GM12878 (cell line): ENCODE data around the gene MX1. TPM values are rescaled to one million over a fixed set of nuclear protein-coding genes. Genes with fewer than 3 reads are reported as not detected.

Experiments
- ATAC-seq: fragments of 200-7000 bp; cut with Tn5 transposase; 3 replicates; pipeline ENCODE4 v1.9.1; 2020; ENCODE audit warnings: mild to moderate bottlenecking, moderate library complexity
- BruUV-seq: library from RNA; stranded (reverse); fragments of 400-500 nt; replicated peaks from 2 replicates; lab custom pipeline; 2021; lab: Mats Ljungman, UMichigan
- CTCF ChIA-PET: fragments of 300-600 bp; sonication (Branson Sonifier 250); formaldehyde crosslinking; extraction: SDS; loops from one replicate; lab custom pipeline; 2021; ENCODE audit warnings: inconsistent platforms; lab: Yijun Ruan, JAX
- POLR2A ChIA-PET: fragments of 350-600 bp; formaldehyde crosslinking; extraction: SDS; loops from one replicate; lab custom pipeline; 2021; ENCODE audit warnings: inconsistent platforms; lab: Charles Lee
- RAD21 ChIA-PET: fragments of 300-600 bp; sonication (Branson Sonifier 250); formaldehyde crosslinking; loops from one replicate; lab custom pipeline; 2023; ENCODE audit warnings: antibody characterized with exemption; ENCODE audit not compliant: unreplicated experiment; lab: Charles Lee
- SMC1A ChIA-PET: fragments of 300-600 bp; sonication (Branson Sonifier 250); formaldehyde crosslinking; loops from one replicate; lab custom pipeline; 2023; ENCODE audit not compliant: unreplicated experiment, uncharacterized antibody; lab: Charles Lee
- DNase-seq: peaks from one replicate; pipeline ENCODE4 v3.0.0-alpha.2; 2011; ENCODE audit warnings: low read depth, low spot score
- FAIRE-seq: peaks from 3 replicates; lab custom pipeline; 2011; peaks lifted over from hg19 to GRCh38; lab: Jason Lieb, UNC
- H2AFZ ChIP-seq: 2 replicates; pipeline ENCODE4 v1.6.0; 2011; ENCODE audit warnings: low read depth, low read length, control low read depth; ENCODE audit not compliant: control insufficient read depth
- H3K27ac ChIP-seq: 2 replicates; pipeline ENCODE4 v1.5.1; 2011; ENCODE audit warnings: control low read depth; ENCODE audit not compliant: control insufficient read depth, insufficient read depth
- H3K27me3 ChIP-seq, 2 experiments: replicated peaks in 1 of 2; 2 replicates each; pipeline versions ENCODE4 v1.6.0 to v1.6.1; 2011; ENCODE audit warnings: low read length in 1 of 2; ENCODE audit not compliant: control insufficient read depth in 2 of 2, insufficient read depth in 2 of 2
- H3K36me3 ChIP-seq, 2 experiments: 2 replicates each; pipeline ENCODE4 v1.5.1; 2011; ENCODE audit warnings: low read length in 1 of 2; ENCODE audit not compliant: control insufficient read depth in 2 of 2, insufficient read depth in 2 of 2
- H3K4me1 ChIP-seq: 2 replicates; pipeline ENCODE4 v1.6.1; 2011; ENCODE audit warnings: mild to moderate bottlenecking, low read length, moderate library complexity, mixed read lengths; ENCODE audit not compliant: control insufficient read depth, insufficient read depth
- H3K4me2 ChIP-seq: 2 replicates; pipeline ENCODE4 v1.6.0; 2011; ENCODE audit warnings: control low read depth; ENCODE audit not compliant: control insufficient read depth, insufficient read depth
- H3K4me3 ChIP-seq: fragments of 200-600 bp; sonication (generic); 2 replicates; pipeline ENCODE4 v1.5.1; 2016
- H3K79me2 ChIP-seq: 2 replicates; pipeline ENCODE4 v1.6.0; 2011; ENCODE audit warnings: low read length; ENCODE audit not compliant: control insufficient read depth, insufficient read depth
- H3K9ac ChIP-seq: 2 replicates; pipeline ENCODE4 v1.8.0; 2011; ENCODE audit warnings: low read length, control low read depth, mixed read lengths; ENCODE audit not compliant: control insufficient read depth, insufficient read depth
- H3K9me3 ChIP-seq: replicated peaks from 3 replicates; pipeline ENCODE4 v1.5.1; 2011; ENCODE audit warnings: mild to moderate bottlenecking, low read length; ENCODE audit not compliant: control insufficient read depth, insufficient read depth
- H4K20me1 ChIP-seq: 2 replicates; pipeline ENCODE4 v1.6.0; 2011; ENCODE audit not compliant: control insufficient read depth, insufficient read depth
- CEBPB ChIP-seq, 2 experiments: fragments of 150-350 bp in 1 of 2; IDR thresholded peaks; 2 replicates each; pipeline ENCODE4 v1.6.1; 2012 to 2014; ENCODE audit warnings: low read depth in 2 of 2, low read length in 2 of 2, borderline replicate concordance in 1 of 2, inconsistent platforms in 1 of 2
- DPF2 ChIP-seq: fragments of 450-650 bp; IDR thresholded peaks from 2 replicates; pipeline ENCODE4 v1.6.1; 2017; ENCODE audit warnings: mild to moderate bottlenecking
- ESRRA ChIP-seq: IDR thresholded peaks from 2 replicates; pipeline ENCODE4 v1.6.1; 2012; ENCODE audit warnings: mild to moderate bottlenecking, low read length, improper control_type of control experiment
- HDGF ChIP-seq: fragments of 450-650 bp; IDR thresholded peaks from 2 replicates; pipeline ENCODE4 v1.6.1; 2016; ENCODE audit warnings: antibody characterized with exemption
- IKZF1 ChIP-seq: fragments of 450-650 bp; conservative IDR thresholded peaks from 2 replicates; pipeline ENCODE4 v1.6.1; 2017; ENCODE audit warnings: antibody characterized with exemption, mild to moderate bottlenecking
- POLR2A ChIP-seq: IDR thresholded peaks from 2 replicates; pipeline ENCODE4 v1.6.1; 2011; ENCODE audit warnings: low read depth, mild to moderate bottlenecking, low read length
- POLR2AphosphoS2 ChIP-seq: IDR thresholded peaks from 2 replicates; pipeline ENCODE4 v1.6.1; 2011; ENCODE audit warnings: low read depth, mild to moderate bottlenecking, low read length, improper control_type of control experiment, moderate library complexity
- POLR2AphosphoS5 ChIP-seq: IDR thresholded peaks from 2 replicates; pipeline ENCODE4 v1.6.1; 2011; ENCODE audit warnings: mild to moderate bottlenecking, low read length, inconsistent platforms
- RBBP5 ChIP-seq: fragments of 200-600 bp; sonication (generic); conservative IDR thresholded peaks from 2 replicates; pipeline ENCODE4 v1.6.1; 2016
- SMAD1 ChIP-seq: fragments of 450-650 bp; IDR thresholded peaks from 2 replicates; pipeline ENCODE4 v1.6.1; 2018; ENCODE audit warnings: mild to moderate bottlenecking, low read depth; ENCODE audit not compliant: partially characterized antibody
- ZNF384 ChIP-seq: IDR thresholded peaks from 2 replicates; pipeline ENCODE4 v1.6.1; 2012; ENCODE audit warnings: low read depth, mild to moderate bottlenecking, low read length, improper control_type of control experiment, borderline replicate concordance
- ZNF622 ChIP-seq: fragments of 450-650 bp; IDR thresholded peaks from 2 replicates; pipeline ENCODE4 v1.6.1; 2017; ENCODE audit warnings: mild to moderate bottlenecking, inconsistent platforms
- WGBS: methylation state at CpG from one replicate; pipeline ENCODE4 v1.1.6; 2016; ENCODE audit warnings: low lambda C conversion rate; ENCODE audit not compliant: insufficient replicate concordance, insufficient coverage; ENCODE audit errors: missing lambda C conversion rate; 5-methylcytosine and 5-hydroxymethylcytosine counted together
- in situ Hi-C: fragments of 300-500 bp; cut with MboI; formaldehyde crosslinking; loops from 9 replicates; pipeline ENCODE4 v1.14.3; 2018; ENCODE audit warnings: mixed read lengths
- intact Hi-C: fragments of 100-400 bp; cut with micrococcal nuclease; formaldehyde crosslinking; loops from one replicate; pipeline ENCODE4 v1.14.2; 2022; ENCODE audit not compliant: unreplicated experiment
- polyA plus RNA-seq, 11 experiments: library from polyadenylated mRNA; depleted of rRNA in 4 of 11; unstranded in 6 of 11; stranded (reverse) in 5 of 11; fragments of >200 nt; fragmentation: Nextera tagmentation in 4 of 11; fragmentation: Illumina TruSeq in 1 of 11; extraction: Ambion mirVana in 4 of 11; extraction: Trizol in 1 of 11; gene quantifications; 1 replicate in 1 of 11; 2 replicates in 10 of 11; pipeline versions ENCODE4 v1.2.1 to v1.2.3, GENCODE V29; 2011 to 2016; ENCODE audit warnings: inconsistent platforms in 2 of 11, missing spikeins in 2 of 11, low read depth in 1 of 11
- total RNA-seq, 4 experiments: library from RNA; depleted of rRNA in 3 of 4; stranded (reverse); fragments of >200 nt in 3 of 4; fragmentation: Illumina TruSeq in 1 of 4; extraction: Trizol in 1 of 4; gene quantifications; 2 replicates each; pipeline versions ENCODE4 v1.2.1 to v1.2.3, GENCODE V29; 2013 to 2021
- TF ChIP-seq, protein P1 (sequence below): IDR thresholded peaks from 2 replicates; pipeline ENCODE4 v1.6.1; 2012; ENCODE audit warnings: low read depth, low read length, improper control_type of control experiment
- TF ChIP-seq, protein P2 (sequence below): IDR thresholded peaks from 2 replicates; pipeline ENCODE4 v1.6.1; 2012; ENCODE audit warnings: low read depth, low read length, improper control_type of control experiment

The MX1 gene
- total and polyA plus RNA-seq, 10 of the 15 experiments (the other 5 are each of a cell fraction or from before 2014, with no cell fraction given), result 75.9 to 385 (median 302) TPM

DNA sequence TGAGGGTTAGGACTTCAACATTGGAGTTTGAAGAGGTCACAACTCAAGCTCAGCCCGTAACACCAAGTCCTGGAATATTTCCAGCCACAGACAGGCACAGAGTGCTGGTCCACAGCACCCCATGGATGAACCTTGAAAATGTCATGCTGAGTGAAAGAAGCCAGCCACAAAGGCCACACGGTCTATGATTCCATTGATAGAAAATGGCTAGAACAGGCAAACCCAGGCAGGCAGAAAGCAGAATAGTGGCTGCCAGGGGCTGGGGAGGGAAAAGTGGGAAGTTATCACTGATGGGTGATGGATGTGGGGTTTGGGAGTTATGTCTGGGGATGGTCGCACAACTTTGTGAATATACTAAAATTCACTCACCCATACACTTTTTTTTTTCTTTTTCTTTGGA, 21.3 kb downstream of the MX1 start:
- ChIA-PET RAD21 (no interaction called here), POLR2A (no interaction called here), CTCF (no interaction called here)
- ATAC-seq (no peak), FAIRE-seq (no peak)
- H3K27me3 ChIP-seq, result no peaks in the 10 kb centered on the region
- H3K9me3 ChIP-seq, result no peaks in the 10 kb centered on the region
- H3K79me2 ChIP-seq, result no peaks in the 10 kb centered on the region; the same call in none of the 2 replicates
- no peak overlapping the region for H3K27ac ChIP-seq
- no TSS peak for BruUV-seq
- no peak overlapping the region for H2AFZ ChIP-seq
- H3K9ac ChIP-seq, result no peak overlapping the region
- no peak overlapping the region for H3K4me2 ChIP-seq
- no peak overlapping the region for H3K4me3 ChIP-seq
- H3K36me3 ChIP-seq, result peaks cover 24 to 71% of the 10 kb centered on the region in 2 experiments
- no peaks in the 10 kb centered on the region for H3K4me1 ChIP-seq
- TF ChIP-seq SMAD1 (no peak), POLR2A (peak; percentile 53), ESRRA (no peak), POLR2AphosphoS5 (peak; percentile 78), DPF2 (no peak), RBBP5 (no peak)
- TF ChIP-seq, protein P1, sequence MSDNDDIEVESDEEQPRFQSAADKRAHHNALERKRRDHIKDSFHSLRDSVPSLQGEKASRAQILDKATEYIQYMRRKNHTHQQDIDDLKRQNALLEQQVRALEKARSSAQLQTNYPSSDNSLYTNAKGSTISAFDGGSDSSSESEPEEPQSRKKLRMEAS, result no peak
- TF ChIP-seq, all 136 proteins: peak for 2
- H4K20me1 ChIP-seq, result no peaks in the 10 kb centered on the region; the same call in 1 of the 2 replicates
- DNase-seq, result no peak
- SMC1A ChIA-PET, result interaction anchor here (1.5 kb wide), 1 partner anchor 16 kb away, joined by 3 read pairs; no protein-coding TSS in a partner anchor
- intact Hi-C loops (no loop called here), in situ Hi-C loops (no loop called here)
- 88% methylated on average over 3 of the region's 3 CpGs for WGBS

DNA sequence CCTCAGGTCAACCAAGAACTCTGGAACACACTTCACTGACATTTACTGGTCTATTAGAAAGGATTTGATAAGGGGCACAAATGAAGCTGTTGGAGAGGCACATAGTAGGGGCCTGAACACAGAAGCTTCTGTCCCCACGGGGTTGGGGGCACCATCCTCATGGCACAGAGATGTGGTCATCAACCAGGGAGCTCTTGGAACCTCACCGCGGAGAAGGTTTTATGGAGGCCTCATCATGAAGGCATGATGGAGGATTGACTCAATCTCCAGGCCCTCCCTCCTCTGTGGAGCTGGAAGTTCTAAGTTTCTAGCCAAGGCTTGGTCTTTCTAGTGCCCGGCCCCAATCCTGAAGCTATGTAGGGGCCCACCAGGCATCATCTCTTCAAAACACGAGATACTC, 23.6 kb downstream of the MX1 start:
- WGBS, result 76% methylated on average over 5 of the region's 5 CpGs
- ATAC-seq (no peak), DNase-seq (no peak), FAIRE-seq (no peak)
- Histone ChIP-seq H2AFZ (no peak overlapping the region), H3K4me1 (no peaks in the 10 kb centered on the region), H3K4me2 (no peak overlapping the region), H3K4me3 (no peak overlapping the region), H3K27ac (no peak overlapping the region), H3K36me3 (peaks cover 22 to 69% of the 10 kb centered on the region in 2 experiments), H3K79me2 (no peaks in the 10 kb centered on the region), H3K27me3 (no peaks in the 10 kb centered on the region), H3K9ac (no peak overlapping the region), H3K9me3 (no peaks in the 10 kb centered on the region), H4K20me1 (no peaks in the 10 kb centered on the region; the same call in 1 of the 2 replicates)
- ChIA-PET SMC1A (interaction anchor here (1.0 to 1.9 kb wide), 3 partner anchors 35 to 167 kb away, joined by 3 to 6 read pairs (median 4); no protein-coding TSS in a partner anchor), CTCF (interaction anchor here (0.5 to 3.1 kb wide), 6 partner anchors 10 to 166 kb away, joined by 3 to 16 read pairs (median 4); partner anchors contain the start of gene MX1), POLR2A (interaction anchor here (1.1 kb wide), 1 partner anchor 22 kb away, joined by 3 read pairs; no protein-coding TSS in a partner anchor), RAD21 (interaction anchor here (0.8 to 1.3 kb wide), 3 partner anchors 10 to 166 kb away, joined by 3 to 4 read pairs (median 4); no protein-coding TSS in a partner anchor)
- TF ChIP-seq CEBPB (IDR thresholded peaks at IDR 0.05; ENCODE audit: borderline replicate concordance in 1 of 2, low read depth in 2 of 2, low read length in 2 of 2) (no peak), HDGF (no peak), ZNF384 (no peak), POLR2A (peak; percentile 64), POLR2AphosphoS2 (0 out of 2 replicates have a peak, but pooled peaks have one; percentile 48), POLR2AphosphoS5 (peak; percentile 85), ZNF622 (no peak), IKZF1 (no peak)
- TF ChIP-seq, protein P2, sequence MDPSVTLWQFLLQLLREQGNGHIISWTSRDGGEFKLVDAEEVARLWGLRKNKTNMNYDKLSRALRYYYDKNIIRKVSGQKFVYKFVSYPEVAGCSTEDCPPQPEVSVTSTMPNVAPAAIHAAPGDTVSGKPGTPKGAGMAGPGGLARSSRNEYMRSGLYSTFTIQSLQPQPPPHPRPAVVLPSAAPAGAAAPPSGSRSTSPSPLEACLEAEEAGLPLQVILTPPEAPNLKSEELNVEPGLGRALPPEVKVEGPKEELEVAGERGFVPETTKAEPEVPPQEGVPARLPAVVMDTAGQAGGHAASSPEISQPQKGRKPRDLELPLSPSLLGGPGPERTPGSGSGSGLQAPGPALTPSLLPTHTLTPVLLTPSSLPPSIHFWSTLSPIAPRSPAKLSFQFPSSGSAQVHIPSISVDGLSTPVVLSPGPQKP, result no peak
- no TSS peak for BruUV-seq
- intact Hi-C loops (no loop called here), in situ Hi-C loops (no loop called here)
